B cell (primary cell): ENCODE results near the gene VPS41. TPM values are rescaled to one million over a fixed set of nuclear protein-coding genes. Genes with fewer than 3 reads are reported as not detected.

Experiments
- ATAC-seq: fragments of 200-7000 bp; cut with Tn5 transposase; one replicate; pipeline ENCODE4 v1.10.0; 2021; ENCODE audit warnings: low read depth, mild to moderate bottlenecking, moderate number of reproducible peaks, moderate library complexity
- CTCF ChIA-PET: fragments of 350-600 bp; sonication (Branson Sonifier 250); formaldehyde crosslinking; loops from one replicate; lab custom pipeline; 2021; ENCODE audit warnings: antibody characterized with exemption, inconsistent platforms; lab: Charles Lee
- POLR2A ChIA-PET: fragments of 350-600 bp; sonication (Branson Sonifier 250); formaldehyde crosslinking; loops from one replicate; lab custom pipeline; 2021; ENCODE audit warnings: antibody characterized with exemption; lab: Charles Lee
- DNase-seq: peaks from one replicate; pipeline ENCODE4 v3.0.0; 2013
- H2AFZ ChIP-seq: 2 replicates; pipeline ENCODE4 v1.6.1; 2012; ENCODE audit warnings: mild to moderate bottlenecking, low read depth, low read length; ENCODE audit not compliant: insufficient read depth, poor library complexity, severe bottlenecking
- H3K27ac ChIP-seq, 2 donors: 1 replicate in 1 of 2; 2 replicates in 1 of 2; pipeline ENCODE4 v1.5.1; 2012 to 2013; ENCODE audit warnings: low read length in 2 of 2, mild to moderate bottlenecking in 2 of 2, moderate library complexity in 1 of 2
- H3K27me3 ChIP-seq, 4 experiments: fragments of 200-600 bp in 1 of 4; sonication (generic) in 1 of 4; replicated peaks in 1 of 4; 1 replicate in 2 of 4; 2 replicates in 2 of 4; pipeline versions ENCODE4 v1.6.1 to v1.7.0; 2013 to 2016; ENCODE audit warnings: low read length in 3 of 4, mild to moderate bottlenecking in 2 of 4, mixed read lengths in 1 of 4, moderate library complexity in 1 of 4; ENCODE audit not compliant: insufficient read depth in 4 of 4, control insufficient read depth in 3 of 4; ENCODE audit errors: control extremely low read depth in 1 of 4
- H3K36me3 ChIP-seq, 2 experiments: replicated peaks in 1 of 2; 1 replicate in 1 of 2; 2 replicates in 1 of 2; pipeline versions ENCODE4 v1.6.1 to v1.7.1; 2013; ENCODE audit warnings: low read length in 1 of 2; ENCODE audit not compliant: insufficient read depth in 2 of 2, control insufficient read depth in 1 of 2; ENCODE audit errors: control extremely low read depth in 1 of 2, extremely low read depth in 1 of 2
- H3K4me1 ChIP-seq, 2 donors: fragments of 200-600 bp in 1 of 2; sonication (generic) in 1 of 2; 1 replicate in 1 of 2; 2 replicates in 1 of 2; pipeline versions ENCODE4 v1.5.1 to v1.6.1; 2013 to 2017; ENCODE audit warnings: low read length in 2 of 2; ENCODE audit not compliant: control insufficient read depth in 2 of 2, insufficient read depth in 2 of 2
- H3K4me2 ChIP-seq: replicated peaks from 2 replicates; pipeline ENCODE3; 2012; ENCODE audit warnings: mild to moderate bottlenecking, low read depth, low read length; ENCODE audit not compliant: poor library complexity, severe bottlenecking
- H3K4me3 ChIP-seq, 5 experiments: fragments of 200-600 bp in 1 of 5; sonication (generic) in 1 of 5; 1 replicate in 3 of 5; 2 replicates in 2 of 5; pipeline versions ENCODE4 v1.5.1 to v1.7.0; 2011 to 2016; ENCODE audit warnings: low read length in 4 of 5, mild to moderate bottlenecking in 4 of 5, low read depth in 2 of 5, control low read depth in 1 of 5, moderate library complexity in 1 of 5; ENCODE audit not compliant: insufficient read depth in 1 of 5; ENCODE audit errors: control extremely low read depth in 1 of 5, extremely low read depth in 1 of 5
- H3K79me2 ChIP-seq: fragments of 200-600 bp; sonication (generic); one replicate; pipeline ENCODE4 v1.6.0; 2016; ENCODE audit warnings: low read length; ENCODE audit not compliant: control insufficient read depth, insufficient read depth
- H3K9ac ChIP-seq: fragments of 200-600 bp; sonication (generic); 2 replicates; pipeline ENCODE4 v1.6.1; 2017; ENCODE audit warnings: mild to moderate bottlenecking, low read length, moderate library complexity
- H3K9me3 ChIP-seq, 3 donors: one replicate each; pipeline versions ENCODE4 v1.6.1 to v1.7.1; 2013; ENCODE audit warnings: low read length in 2 of 3; ENCODE audit not compliant: control insufficient read depth in 2 of 3, insufficient read depth in 1 of 3; ENCODE audit errors: control extremely low read depth in 1 of 3
- H4K20me1 ChIP-seq: 2 replicates; pipeline ENCODE4 v1.6.0; 2012; ENCODE audit warnings: mild to moderate bottlenecking, low read length; ENCODE audit not compliant: insufficient read depth, control insufficient read depth, poor library complexity, severe bottlenecking
- H3K27ac Mint-ChIP-seq: one replicate; pipeline ENCODE4 v1.8.0; 2021; ENCODE audit warnings: mixed read lengths
- H3K27me3 Mint-ChIP-seq: one replicate; pipeline ENCODE4 v1.8.0; 2021; ENCODE audit warnings: mixed read lengths
- H3K4me1 Mint-ChIP-seq: one replicate; pipeline ENCODE4 v1.8.0; 2021; ENCODE audit warnings: mixed read lengths
- H3K4me3 Mint-ChIP-seq: one replicate; pipeline ENCODE4 v1.8.0; 2021; ENCODE audit warnings: mixed read lengths
- H3K9me3 Mint-ChIP-seq: one replicate; pipeline ENCODE4 v1.8.0; 2022; ENCODE audit warnings: mixed read lengths; ENCODE audit not compliant: insufficient read depth
- CTCF ChIP-seq: fragments of 200-600 bp; IDR thresholded peaks from one replicate; pipeline ENCODE4 v1.8.0; 2022; ENCODE audit warnings: antibody characterized with exemption, mild to moderate bottlenecking
- EZH2 ChIP-seq: IDR thresholded peaks from 2 replicates; pipeline ENCODE4 v1.6.1; 2012; ENCODE audit warnings: borderline replicate concordance, low read depth, mild to moderate bottlenecking, moderate library complexity, low read length; ENCODE audit not compliant: insufficient read depth, poor library complexity, severe bottlenecking
- WGBS: methylation state at CpG from one replicate; pipeline ENCODE4 v1.1.5; 2013; ENCODE audit warnings: missing lambda C conversion rate; ENCODE audit not compliant: insufficient coverage; 5-methylcytosine and 5-hydroxymethylcytosine counted together
- intact Hi-C: fragments of 100-400 bp; cut with micrococcal nuclease; formaldehyde crosslinking; loops from one replicate; pipeline ENCODE4 v1.10.0; 2022
- polyA plus RNA-seq: library from polyadenylated mRNA; depleted of rRNA; stranded (reverse); fragments of >200 nt; gene quantifications from 2 replicates; pipeline ENCODE4 v1.2.3, GENCODE V29; 2012
- total RNA-seq, 2 donors: library from RNA; stranded (reverse); fragments of 120-200 nt in 1 of 2; gene quantifications; 1 replicate in 1 of 2; 2 replicates in 1 of 2; pipeline versions ENCODE4 v1.2.3 to v1.2.4, GENCODE V29; 2013 to 2022

VPS41 gene
- total and polyA plus RNA-seq, 2 donors (not counting 1 experiment from before 2014, with no cell fraction given) = 9.3 to 114 TPM

DNA sequence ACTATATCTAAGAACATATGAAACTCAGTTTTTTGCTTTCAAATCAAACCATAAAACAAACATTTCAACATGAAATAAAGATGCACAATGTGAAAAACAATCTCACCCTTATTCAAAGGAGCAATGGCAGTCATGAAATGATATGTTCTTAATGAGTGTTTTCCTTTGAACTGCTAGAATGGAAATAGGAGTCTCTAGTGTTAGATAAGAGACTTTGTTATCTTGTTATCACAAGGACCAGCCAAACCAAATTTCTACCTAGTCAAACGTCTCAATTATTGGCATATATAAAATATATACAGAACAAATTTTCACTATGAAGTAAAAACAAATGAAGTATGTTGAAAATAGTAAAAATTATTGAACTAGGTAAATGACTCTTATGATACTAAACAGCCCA, 1.2 kb downstream of the VPS41 start:
- no peak overlapping the region for H3K4me3 ChIP-seq
- no peak for TF ChIP-seq EZH2
- TF ChIP-seq CTCF = no peak
- H3K27ac Mint-ChIP-seq = no peak overlapping the region
- H3K9me3 Mint-ChIP-seq = no peaks in the 10 kb centered on the region
- peaks cover 54% of the 10 kb centered on the region for H3K4me1 Mint-ChIP-seq
- H3K27ac ChIP-seq = no peak overlapping the region
- DNase-seq = no peak
- no peaks in the 10 kb centered on the region for H3K36me3 ChIP-seq
- POLR2A ChIA-PET = no interaction called here
- no CpG with 5 or more reads among the region's 1 CpG for WGBS
- H4K20me1 ChIP-seq = peaks cover 16% of the 10 kb centered on the region
- H3K27me3 Mint-ChIP-seq = no peaks in the 10 kb centered on the region
- CTCF ChIA-PET = no interaction called here
- intact Hi-C loops = loop anchor here (5.0 to 10.0 kb wide), 2 partner anchors 1045 to 1227 kb away; partner anchors contain the start of genes CDK13, MPLKIP and SUGCT
- no peaks in the 10 kb centered on the region for H3K27me3 ChIP-seq
- no peak for ATAC-seq
- H3K4me2 ChIP-seq = peak overlapping the region; percentile 74
- peak overlapping the region; percentile 94 for H3K4me3 Mint-ChIP-seq
- H2AFZ ChIP-seq = peak overlapping the region; percentile 89
- H3K9ac ChIP-seq = no peak overlapping the region
- peaks cover 23 to 30% of the 10 kb centered on the region in 2 donors for H3K4me1 ChIP-seq
- H3K79me2 ChIP-seq = peaks cover 67% of the 10 kb centered on the region
- no peaks in the 10 kb centered on the region for H3K9me3 ChIP-seq

GRCh38 chr7:38907066-38907465, 1.9 kb downstream of the VPS41 start:
- WGBS = 88% methylated on average over 2 of the region's 3 CpGs
- Histone ChIP-seq H3K4me3 (no peak overlapping the region), H3K9ac (no peak overlapping the region), H3K27me3 (no peaks in the 10 kb centered on the region), H3K4me2 (peak overlapping the region; percentile 74), H3K79me2 (peaks cover 74% of the 10 kb centered on the region), H3K4me1 (peaks cover 23 to 30% of the 10 kb centered on the region in 2 donors), H3K9me3 (no peaks in the 10 kb centered on the region), H2AFZ (no peak overlapping the region), H4K20me1 (peaks cover 23% of the 10 kb centered on the region), H3K27ac (no peak overlapping the region), H3K36me3 (no peaks in the 10 kb centered on the region)
- Mint-ChIP-seq H3K27me3 (no peaks in the 10 kb centered on the region), H3K4me3 (peak overlapping the region; percentile 50), H3K27ac (peak overlapping the region; percentile 39), H3K9me3 (no peaks in the 10 kb centered on the region), H3K4me1 (peaks cover 61% of the 10 kb centered on the region)
- TF ChIP-seq EZH2 = no peak
- TF ChIP-seq CTCF = no peak
- intact Hi-C loops = loop anchor here (5.0 to 10.0 kb wide), 2 partner anchors 1045 to 1228 kb away; partner anchors contain the start of genes CDK13, MPLKIP and SUGCT
- POLR2A ChIA-PET = interaction anchor here (0.7 kb wide), 1 partner anchor 31 kb away, joined by 4 read pairs; no protein-coding TSS in a partner anchor
- DNase-seq = no peak
- CTCF ChIA-PET = no interaction called here
- ATAC-seq = no peak
